T-helper 17 cell (primary cell): ENCODE data around the gene FHIT. TPM values are rescaled to one million over a fixed set of nuclear protein-coding genes. Genes with fewer than 3 reads are reported as not detected.

Experiments
- ATAC-seq: fragments of 150-1000 bp; cut with Tn5 transposase; 2 replicates; pipeline ENCODE4 v1.10.0; 2021; ENCODE audit warnings: mild to moderate bottlenecking, moderate library complexity
- DNase-seq, 3 donors: peaks; one replicate each; pipeline versions ENCODE4 v3.0.0 to v3.0.0-alpha.2; 2020 to 2021
- H3K9me3 ChIP-seq: one replicate; pipeline ENCODE4 v1.7.0; 2013; ENCODE audit warnings: low read length, mild to moderate bottlenecking; ENCODE audit not compliant: control insufficient read depth, poor library complexity, severe bottlenecking
- H3K27ac Mint-ChIP-seq: one replicate; pipeline ENCODE4 v1.8.0; 2022; ENCODE audit warnings: mild to moderate bottlenecking, moderate library complexity, mixed read lengths
- H3K27me3 Mint-ChIP-seq: one replicate; pipeline ENCODE4 v1.8.0; 2022; ENCODE audit warnings: mixed read lengths
- H3K36me3 Mint-ChIP-seq: one replicate; pipeline ENCODE4 v1.8.0; 2022; ENCODE audit warnings: low read depth, mixed read lengths
- H3K4me1 Mint-ChIP-seq: one replicate; pipeline ENCODE4 v1.8.0; 2022; ENCODE audit warnings: mild to moderate bottlenecking, mixed read lengths
- H3K4me3 Mint-ChIP-seq: one replicate; pipeline ENCODE4 v1.8.0; 2022; ENCODE audit warnings: mild to moderate bottlenecking, moderate library complexity, mixed read lengths
- total RNA-seq, 4 donors: library from RNA in 2 of 4; stranded (reverse) in 2 of 4; gene quantifications; one replicate each; pipeline ENCODE4 v1.2.3 and lab custom pipeline; 2022 to 2026

FHIT gene
- total RNA-seq, 2 donors from 2014 or later, result 18.8 to 28.6 TPM

DNA sequence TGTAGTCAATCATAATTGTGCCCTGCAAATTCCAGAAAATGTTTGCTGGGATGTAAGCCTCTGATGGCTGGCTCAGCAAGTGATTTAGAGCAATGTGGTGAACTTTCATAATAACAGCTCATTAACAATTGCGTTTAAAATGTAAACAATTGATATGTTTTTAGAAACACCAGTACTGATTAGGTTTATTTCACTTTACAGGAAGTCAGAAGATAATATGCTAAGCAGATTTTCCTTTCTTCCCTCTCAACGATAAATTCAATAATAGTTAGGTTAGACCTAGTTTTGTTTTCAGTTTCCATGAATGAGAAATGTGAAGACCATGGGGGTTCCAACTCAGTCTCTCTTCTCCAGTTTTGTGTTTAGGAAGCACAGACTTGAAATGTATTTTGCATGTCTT lies 71.0 kb downstream of the FHIT start:
- Mint-ChIP-seq H3K4me1 (no peaks in the 10 kb centered on the region), H3K36me3 (peaks cover 3% of the 10 kb centered on the region), H3K27me3 (no peaks in the 10 kb centered on the region), H3K27ac (no peak overlapping the region), H3K4me3 (no peak overlapping the region)
- ATAC-seq, result no peak
- H3K9me3 ChIP-seq, result no peaks in the 10 kb centered on the region
- DNase-seq, result no peak

DNA sequence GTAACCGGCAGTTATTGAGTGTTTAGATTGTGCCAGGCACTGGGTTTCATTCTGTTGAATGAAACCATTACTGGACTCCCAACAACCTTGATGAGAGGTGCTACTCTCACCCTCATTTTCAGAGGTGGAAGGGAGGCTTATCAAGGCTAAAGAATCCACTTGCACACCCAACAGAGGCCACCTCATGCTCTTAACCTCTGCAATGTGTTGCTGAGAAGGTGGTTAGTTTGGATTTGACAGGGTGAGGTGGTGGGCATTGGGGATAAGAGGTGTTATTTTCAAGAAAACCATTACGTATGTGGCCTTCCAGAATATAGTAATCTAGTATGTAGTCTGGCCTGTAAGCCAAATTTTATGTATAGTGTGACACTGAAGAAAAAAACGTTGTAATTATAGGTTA lies 73.1 kb downstream of the FHIT start:
- Mint-ChIP-seq H3K27me3 (no peaks in the 10 kb centered on the region), H3K4me3 (no peak overlapping the region), H3K27ac (no peak overlapping the region), H3K36me3 (peaks cover 3% of the 10 kb centered on the region), H3K4me1 (no peaks in the 10 kb centered on the region)
- no peaks in the 10 kb centered on the region for H3K9me3 ChIP-seq
- no peak for ATAC-seq
- no peak for DNase-seq

DNA sequence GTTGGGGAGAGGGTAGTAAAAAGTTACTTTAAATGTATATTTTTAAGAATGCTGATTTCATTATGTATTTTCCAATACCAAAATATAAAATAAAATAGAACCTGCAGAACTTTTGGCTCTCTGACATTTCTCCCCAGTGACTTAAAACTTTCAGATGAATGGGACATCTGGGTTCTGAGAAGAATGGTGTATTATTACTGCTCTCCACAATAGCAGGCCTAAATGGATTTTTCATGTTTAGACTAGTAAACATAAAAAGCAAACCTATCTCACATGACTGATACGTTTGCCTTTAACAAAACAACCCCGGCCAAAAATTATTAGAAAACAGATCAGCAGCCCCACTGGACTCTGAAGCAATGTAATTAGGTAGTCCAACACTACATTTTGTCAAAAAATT lies 73.8 kb downstream of the FHIT start:
- H3K36me3 Mint-ChIP-seq, result peaks cover 3% of the 10 kb centered on the region
- H3K27me3 Mint-ChIP-seq, result no peaks in the 10 kb centered on the region
- DNase-seq (no peak), ATAC-seq (no peak)
- H3K27ac Mint-ChIP-seq, result no peak overlapping the region
- no peak overlapping the region for H3K4me3 Mint-ChIP-seq
- H3K9me3 ChIP-seq, result no peaks in the 10 kb centered on the region
- no peaks in the 10 kb centered on the region for H3K4me1 Mint-ChIP-seq

DNA sequence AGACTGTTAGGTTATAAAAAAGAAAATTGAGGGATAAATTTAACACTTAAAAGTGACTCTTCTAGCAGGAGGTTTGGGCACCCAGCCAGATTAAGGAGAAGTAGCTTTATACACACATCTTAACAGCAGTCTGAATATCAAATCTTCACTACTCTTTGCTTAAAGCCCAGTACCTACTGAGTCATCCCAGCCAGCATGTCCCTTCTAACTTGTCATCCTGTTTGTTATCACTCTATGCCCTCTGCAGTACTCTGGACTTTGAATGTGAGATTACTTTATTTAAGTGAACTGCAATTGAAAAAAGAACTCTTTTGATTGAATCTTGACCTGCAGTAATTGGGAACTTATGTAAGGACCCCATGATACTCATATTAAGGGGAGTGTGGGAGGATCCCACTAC lies 77.6 kb downstream of the FHIT start:
- ATAC-seq (no peak), DNase-seq (no peak)
- Mint-ChIP-seq H3K4me1 (no peaks in the 10 kb centered on the region), H3K27ac (no peak overlapping the region), H3K4me3 (no peak overlapping the region), H3K36me3 (peaks cover 3% of the 10 kb centered on the region), H3K27me3 (no peaks in the 10 kb centered on the region)
- H3K9me3 ChIP-seq, result no peaks in the 10 kb centered on the region

DNA sequence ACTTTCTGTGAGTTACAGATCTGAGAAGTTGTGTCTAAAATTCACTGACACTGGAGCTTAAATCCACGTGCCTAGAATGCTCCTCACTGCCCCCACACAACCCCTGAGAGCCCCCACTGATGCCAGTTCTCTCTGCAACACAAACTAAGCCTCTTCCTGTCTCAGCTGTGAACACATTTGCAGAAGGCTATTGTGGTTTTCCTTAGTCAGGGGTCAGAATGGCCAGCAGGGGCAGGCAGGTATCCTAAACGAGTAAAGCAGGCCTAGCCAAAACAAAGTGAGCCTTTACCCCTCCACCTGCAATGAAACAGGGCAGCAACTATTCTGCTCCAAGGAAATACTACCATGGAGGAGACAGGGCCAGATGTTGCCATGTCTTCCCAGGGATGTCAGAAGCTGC lies 78.6 kb downstream of the FHIT start:
- no peaks in the 10 kb centered on the region for H3K4me1 Mint-ChIP-seq
- H3K4me3 Mint-ChIP-seq, result no peak overlapping the region
- no peak for DNase-seq
- no peak overlapping the region for H3K27ac Mint-ChIP-seq
- no peak for ATAC-seq
- no peaks in the 10 kb centered on the region for H3K9me3 ChIP-seq
- peaks cover 3% of the 10 kb centered on the region for H3K36me3 Mint-ChIP-seq
- no peaks in the 10 kb centered on the region for H3K27me3 Mint-ChIP-seq

DNA sequence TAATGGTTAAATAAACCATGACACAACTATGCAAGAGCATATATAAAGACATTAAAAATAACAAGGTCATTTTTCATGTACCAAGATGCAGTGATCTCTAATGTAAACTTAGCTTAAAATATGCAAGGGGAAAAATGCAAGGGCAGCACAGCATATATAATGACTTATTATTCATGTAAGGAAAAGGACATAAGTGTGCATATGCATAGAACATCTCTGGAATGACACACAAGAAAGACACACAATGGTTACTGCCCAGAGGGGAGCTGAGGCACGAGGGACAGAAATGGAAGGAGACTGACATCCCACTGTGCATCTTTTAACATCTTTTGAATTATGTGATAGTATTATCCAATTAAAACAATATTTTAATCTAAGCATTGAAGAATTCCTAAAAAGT lies 79.0 kb downstream of the FHIT start:
- Mint-ChIP-seq H3K4me3 (no peak overlapping the region), H3K27ac (no peak overlapping the region), H3K4me1 (no peaks in the 10 kb centered on the region), H3K36me3 (peaks cover 3% of the 10 kb centered on the region), H3K27me3 (no peaks in the 10 kb centered on the region)
- no peaks in the 10 kb centered on the region for H3K9me3 ChIP-seq
- no peak for DNase-seq
- ATAC-seq, result no peak

DNA sequence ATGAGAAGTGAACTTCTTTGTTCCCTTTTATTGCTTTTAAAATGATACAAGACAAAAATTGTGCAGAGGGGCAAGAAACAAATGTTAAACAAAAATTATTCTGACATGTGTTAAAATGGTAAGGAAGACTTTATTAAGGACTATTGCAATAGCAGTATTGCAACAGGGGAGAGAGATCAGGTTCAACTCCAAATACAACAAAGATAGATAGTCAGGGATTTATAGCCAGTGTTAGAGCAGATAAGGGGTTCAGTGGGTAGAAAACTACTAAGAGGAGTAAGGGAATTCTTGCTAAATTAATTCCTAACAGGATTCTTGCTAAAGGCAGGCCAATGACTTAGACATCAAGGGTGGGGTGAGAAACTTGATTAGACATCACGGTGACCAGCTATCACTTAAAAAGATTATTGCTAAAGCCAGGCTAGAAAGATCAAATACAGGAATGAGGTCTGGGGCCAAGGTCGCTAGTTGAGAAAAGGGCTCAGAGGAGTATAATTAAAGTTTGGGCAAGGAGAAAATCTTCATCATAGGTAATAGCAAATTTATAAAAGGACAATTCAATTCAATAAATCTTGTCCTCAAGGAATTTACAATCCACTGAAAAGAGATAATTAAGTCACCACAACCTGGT lies 81.5 kb downstream of the FHIT start:
- Mint-ChIP-seq H3K36me3 (no peaks in the 10 kb centered on the region), H3K27ac (no peak overlapping the region), H3K4me1 (no peaks in the 10 kb centered on the region), H3K4me3 (no peak overlapping the region), H3K27me3 (no peaks in the 10 kb centered on the region)
- no peak for ATAC-seq
- no peak for DNase-seq
- no peaks in the 10 kb centered on the region for H3K9me3 ChIP-seq

DNA sequence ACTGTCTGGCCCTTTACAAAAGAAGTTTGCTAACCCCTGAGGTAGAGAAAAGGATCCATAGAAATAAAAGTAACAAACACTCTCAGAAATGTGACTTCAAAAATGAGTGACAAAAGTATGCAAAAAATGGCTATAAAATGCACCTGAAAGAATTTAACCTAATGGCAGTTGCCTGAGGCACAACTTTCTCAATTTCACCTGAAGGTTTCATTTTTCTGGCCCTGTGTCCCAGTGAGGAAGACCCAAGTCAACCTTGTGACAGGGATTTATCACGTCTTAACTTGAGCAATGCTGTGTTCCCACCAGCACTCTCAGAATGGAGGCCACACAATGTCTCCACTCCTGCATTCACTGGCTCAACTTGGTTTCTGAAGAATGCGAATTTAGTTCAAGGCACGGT lies 83.0 kb downstream of the FHIT start:
- no peaks in the 10 kb centered on the region for H3K4me1 Mint-ChIP-seq
- H3K27ac Mint-ChIP-seq, result no peak overlapping the region
- H3K4me3 Mint-ChIP-seq, result no peak overlapping the region
- ATAC-seq (no peak), DNase-seq (no peak)
- H3K9me3 ChIP-seq, result no peaks in the 10 kb centered on the region
- no peaks in the 10 kb centered on the region for H3K27me3 Mint-ChIP-seq
- H3K36me3 Mint-ChIP-seq, result no peaks in the 10 kb centered on the region

DNA sequence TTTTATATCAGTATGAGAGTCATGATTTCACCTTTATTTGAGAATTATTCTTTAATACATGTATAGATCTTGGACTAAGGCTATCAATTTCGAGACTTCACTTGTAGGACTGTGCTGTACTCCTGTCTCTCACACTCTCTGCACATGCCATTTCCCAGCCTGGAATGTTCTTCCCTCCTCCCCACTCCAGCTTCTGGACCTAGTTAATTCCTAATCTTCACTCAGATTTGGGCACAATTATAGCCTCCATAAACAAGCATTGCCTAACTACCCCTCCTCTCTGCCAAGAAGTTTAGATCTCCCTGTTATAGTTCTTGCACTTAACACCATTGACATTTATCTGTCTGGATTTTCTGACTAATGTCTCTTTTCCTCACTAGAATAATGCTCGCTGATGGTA lies 88.3 kb downstream of the FHIT start:
- H3K9me3 ChIP-seq, result no peaks in the 10 kb centered on the region
- DNase-seq, result no peak
- Mint-ChIP-seq H3K36me3 (no peaks in the 10 kb centered on the region), H3K27me3 (no peaks in the 10 kb centered on the region), H3K4me3 (no peak overlapping the region), H3K4me1 (no peaks in the 10 kb centered on the region), H3K27ac (no peak overlapping the region)
- no peak for ATAC-seq

DNA sequence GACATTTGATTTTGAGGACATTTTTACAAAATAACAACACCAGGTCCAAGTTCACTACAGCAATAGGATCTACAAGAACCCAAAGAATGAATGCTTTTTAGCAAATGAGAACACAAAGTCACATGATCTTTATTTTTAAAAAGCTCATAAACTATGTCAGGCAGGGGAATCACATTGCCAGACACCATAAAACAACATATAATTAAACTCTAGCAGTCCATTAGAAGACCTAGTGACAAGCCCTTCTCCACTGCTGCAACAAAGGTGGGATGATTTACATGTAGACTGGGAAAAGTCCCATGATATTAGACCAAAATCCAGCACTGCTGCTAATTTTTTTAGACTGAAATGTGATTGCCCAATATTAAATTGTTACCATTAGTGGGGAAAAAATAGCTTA lies 92.6 kb downstream of the FHIT start:
- no peaks in the 10 kb centered on the region for H3K9me3 ChIP-seq
- ATAC-seq (no peak), DNase-seq (no peak)
- H3K4me1 Mint-ChIP-seq, result no peaks in the 10 kb centered on the region
- H3K27ac Mint-ChIP-seq, result no peak overlapping the region
- no peaks in the 10 kb centered on the region for H3K36me3 Mint-ChIP-seq
- no peaks in the 10 kb centered on the region for H3K27me3 Mint-ChIP-seq
- no peak overlapping the region for H3K4me3 Mint-ChIP-seq

DNA sequence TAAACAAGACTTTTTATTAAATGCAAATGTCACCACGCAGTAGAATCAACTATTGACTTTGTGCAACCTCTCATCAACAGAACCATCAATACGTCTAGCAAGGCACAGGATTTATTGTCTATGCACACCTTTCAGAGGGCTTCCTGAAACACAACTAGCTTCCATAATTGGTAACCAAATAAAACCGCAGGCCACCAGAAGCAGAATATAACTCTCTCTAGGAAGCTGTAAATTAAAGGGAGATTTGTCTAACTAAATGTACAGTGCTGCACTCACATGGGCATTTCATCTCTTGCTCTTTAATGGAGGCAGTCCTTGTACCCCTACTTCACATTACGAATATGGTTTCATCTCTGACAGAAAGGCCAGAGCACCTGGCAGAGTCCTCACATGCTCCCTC lies 93.0 kb downstream of the FHIT start:
- H3K27ac Mint-ChIP-seq, result no peak overlapping the region
- H3K9me3 ChIP-seq, result no peaks in the 10 kb centered on the region
- ATAC-seq (no peak), DNase-seq (no peak)
- no peaks in the 10 kb centered on the region for H3K27me3 Mint-ChIP-seq
- H3K4me3 Mint-ChIP-seq, result no peak overlapping the region
- H3K36me3 Mint-ChIP-seq, result no peaks in the 10 kb centered on the region
- no peaks in the 10 kb centered on the region for H3K4me1 Mint-ChIP-seq

DNA sequence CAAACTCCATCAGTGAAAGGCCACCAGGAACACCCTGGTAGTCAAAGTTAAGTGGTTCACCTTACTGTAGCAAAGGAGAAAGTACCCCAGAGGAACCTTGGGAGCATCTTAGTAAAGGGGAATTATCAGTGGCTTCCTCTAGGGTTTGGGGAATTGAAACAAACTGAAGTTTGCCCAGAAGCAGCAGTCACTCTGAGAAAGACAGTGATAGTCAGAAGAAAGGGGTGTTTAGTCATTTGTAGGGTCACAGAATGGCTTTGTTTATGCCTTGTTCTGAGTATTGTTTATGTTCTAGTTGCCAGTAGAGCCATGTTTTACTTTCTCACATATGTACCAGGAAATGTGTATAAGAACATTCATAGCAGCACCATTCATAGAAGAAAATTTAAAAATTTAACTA lies 93.8 kb downstream of the FHIT start:
- Mint-ChIP-seq H3K4me3 (no peak overlapping the region), H3K27ac (no peak overlapping the region), H3K27me3 (no peaks in the 10 kb centered on the region), H3K4me1 (no peaks in the 10 kb centered on the region), H3K36me3 (no peaks in the 10 kb centered on the region)
- H3K9me3 ChIP-seq, result no peaks in the 10 kb centered on the region
- DNase-seq, result no peak
- ATAC-seq, result no peak

DNA sequence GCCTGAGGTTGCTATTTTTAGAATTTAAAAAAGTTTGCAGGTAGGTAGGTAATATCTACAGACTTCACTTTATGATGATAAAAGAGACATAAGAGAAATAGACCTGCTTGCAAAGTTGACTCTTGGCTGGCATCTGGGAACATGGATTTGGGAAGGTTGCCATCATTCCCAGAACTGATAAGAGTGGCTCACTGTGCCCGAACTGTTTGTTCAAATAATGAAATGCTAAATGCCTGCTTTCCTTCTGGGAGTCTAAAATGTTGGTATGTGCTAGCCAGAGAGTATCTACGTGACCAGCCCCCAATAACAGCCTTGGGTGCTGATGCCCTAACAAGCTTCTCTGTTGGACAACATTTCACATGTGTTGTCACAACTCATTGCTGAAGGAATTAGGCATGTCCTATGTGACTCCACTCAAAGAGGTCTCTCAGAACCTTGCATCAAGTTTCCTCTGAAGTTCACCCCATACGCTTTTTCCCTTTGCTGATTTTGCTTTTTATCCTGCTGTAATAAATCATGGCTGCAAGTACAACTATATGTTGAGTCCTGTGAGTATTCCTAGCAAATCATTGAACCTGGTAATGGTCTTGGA lies 95.5 kb downstream of the FHIT start:
- Mint-ChIP-seq H3K4me3 (no peak overlapping the region), H3K27ac (no peak overlapping the region), H3K4me1 (no peaks in the 10 kb centered on the region), H3K36me3 (no peaks in the 10 kb centered on the region), H3K27me3 (no peaks in the 10 kb centered on the region)
- H3K9me3 ChIP-seq, result no peaks in the 10 kb centered on the region
- DNase-seq (no peak), ATAC-seq (no peak)

DNA sequence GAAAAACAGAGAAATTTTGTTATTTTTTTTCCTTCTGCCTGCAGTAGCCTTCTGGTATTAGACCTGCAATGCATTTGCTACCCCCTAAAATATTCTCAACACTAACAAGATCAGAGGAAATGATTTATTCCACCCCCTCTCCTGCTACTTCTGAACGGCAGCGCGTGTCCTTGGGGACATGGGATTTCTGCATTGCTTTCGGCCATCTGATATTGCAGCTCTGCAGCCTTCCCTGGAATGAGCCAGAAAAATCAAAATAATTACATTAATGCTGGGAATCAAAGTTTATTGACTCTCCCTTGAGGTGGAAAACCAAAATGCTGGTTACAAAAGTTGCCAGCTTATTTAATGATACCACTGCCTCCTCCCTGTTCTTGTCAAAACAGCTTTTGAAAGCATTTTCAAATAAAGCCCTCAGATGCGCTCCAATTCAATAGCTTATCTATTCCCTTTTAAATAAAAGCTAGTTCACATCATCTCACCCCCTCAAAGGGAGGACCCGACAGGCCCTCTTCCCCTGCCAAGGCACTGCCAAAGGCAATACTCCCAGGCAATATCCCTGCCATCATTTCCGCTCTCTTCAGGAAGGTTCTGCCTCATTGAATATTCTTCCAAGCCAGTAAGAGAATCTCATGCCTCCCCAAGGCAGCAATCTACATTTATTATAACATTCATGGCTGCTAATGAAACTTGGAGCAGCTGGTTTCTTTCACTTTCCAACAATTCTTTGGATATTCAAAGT lies 96.6 kb downstream of the FHIT start:
- ATAC-seq, result no peak
- H3K4me1 Mint-ChIP-seq, result no peaks in the 10 kb centered on the region
- no peak overlapping the region for H3K4me3 Mint-ChIP-seq
- no peaks in the 10 kb centered on the region for H3K9me3 ChIP-seq
- H3K27me3 Mint-ChIP-seq, result no peaks in the 10 kb centered on the region
- no peak for DNase-seq
- no peak overlapping the region for H3K27ac Mint-ChIP-seq
- H3K36me3 Mint-ChIP-seq, result no peaks in the 10 kb centered on the region
